Measurements from ENCODE around the gene MED13L.

The MED13L gene

GRCh38 chr12:116179384-116179783 is 98.1 kb downstream of the MED13L start:
- H3K4me3 ChIP-seq (ENCODE audit: insufficient read length, low read depth), result no peak overlapping the region
- no peaks in the 10 kb centered on the region for H3K4me1 ChIP-seq (ENCODE audit: insufficient read depth, insufficient read length)
- H3K27me3 ChIP-seq (ENCODE audit: insufficient read depth, insufficient read length), result no peaks in the 10 kb centered on the region
- TF ChIP-seq ZNF274 (IDR thresholded peaks at IDR 0.05; ENCODE audit: low read depth, low read length) (no peak), YY1 (IDR thresholded peaks at IDR 0.05; ENCODE audit: insufficient read depth, insufficient read length) (no peak), SUZ12 (IDR thresholded peaks at IDR 0.05; ENCODE audit: extremely low read depth, insufficient read depth, insufficient read length) (no peak)
- H3K9me3 ChIP-seq (ENCODE audit: insufficient read depth, low read length), result no peaks in the 10 kb centered on the region
- DNase-seq (ENCODE audit: low read depth, low spot score), result no peak
- no peak overlapping the region for H3K9ac ChIP-seq (ENCODE audit: insufficient read length, low read depth)
- H3K36me3 ChIP-seq (ENCODE audit: insufficient read depth, insufficient read length, low read length), result no peaks in the 10 kb centered on the region

GRCh38 chr12:116177017-116177416 is 100.5 kb downstream of the MED13L start:
- Histone ChIP-seq H3K9me3 (ENCODE audit: insufficient read depth, low read length) (no peaks in the 10 kb centered on the region), H3K36me3 (ENCODE audit: insufficient read depth, insufficient read length, low read length) (no peaks in the 10 kb centered on the region), H3K4me1 (ENCODE audit: insufficient read depth, insufficient read length) (no peaks in the 10 kb centered on the region), H3K4me3 (ENCODE audit: insufficient read length, low read depth) (no peak overlapping the region), H3K9ac (ENCODE audit: insufficient read length, low read depth) (no peak overlapping the region), H3K27me3 (ENCODE audit: insufficient read depth, insufficient read length) (no peaks in the 10 kb centered on the region)
- TF ChIP-seq ZNF274 (IDR thresholded peaks at IDR 0.05; ENCODE audit: low read depth, low read length) (no peak), SUZ12 (IDR thresholded peaks at IDR 0.05; ENCODE audit: extremely low read depth, insufficient read depth, insufficient read length) (no peak), YY1 (IDR thresholded peaks at IDR 0.05; ENCODE audit: insufficient read depth, insufficient read length) (no peak)
- DNase-seq (ENCODE audit: low read depth, low spot score), result no peak

- TF ChIP-seq SUZ12 (IDR thresholded peaks at IDR 0.05; ENCODE audit: extremely low read depth, insufficient read depth, insufficient read length) (no peak), YY1 (IDR thresholded peaks at IDR 0.05; ENCODE audit: insufficient read depth, insufficient read length) (no peak), ZNF274 (IDR thresholded peaks at IDR 0.05; ENCODE audit: low read depth, low read length) (no peak)
- Histone ChIP-seq H3K4me3 (ENCODE audit: insufficient read length, low read depth) (no peak overlapping the region), H3K4me1 (ENCODE audit: insufficient read depth, insufficient read length) (no peaks in the 10 kb centered on the region), H3K9ac (ENCODE audit: insufficient read length, low read depth) (no peak overlapping the region), H3K27me3 (ENCODE audit: insufficient read depth, insufficient read length) (no peaks in the 10 kb centered on the region), H3K36me3 (ENCODE audit: insufficient read depth, insufficient read length, low read length) (no peaks in the 10 kb centered on the region), H3K9me3 (ENCODE audit: insufficient read depth, low read length) (no peaks in the 10 kb centered on the region)
- DNase-seq (ENCODE audit: low read depth, low spot score), result no peak
Measured at GRCh38 chr12:116174904-116175303, 102.6 kb downstream of the MED13L start.

- H3K4me1 ChIP-seq (ENCODE audit: insufficient read depth, insufficient read length), result no peaks in the 10 kb centered on the region
- H3K27me3 ChIP-seq (ENCODE audit: insufficient read depth, insufficient read length), result no peaks in the 10 kb centered on the region
- H3K9me3 ChIP-seq (ENCODE audit: insufficient read depth, low read length), result no peaks in the 10 kb centered on the region
Measured at GRCh38 chr12:116174006-116174405, 103.5 kb downstream of the MED13L start.

GRCh38 chr12:116172224-116172849 is 105.2 kb downstream of the MED13L start:
- no peaks in the 10 kb centered on the region for H3K36me3 ChIP-seq (ENCODE audit: insufficient read depth, insufficient read length, low read length)
- no peaks in the 10 kb centered on the region for H3K27me3 ChIP-seq (ENCODE audit: insufficient read depth, insufficient read length)
- H3K4me1 ChIP-seq (ENCODE audit: insufficient read depth, insufficient read length), result no peaks in the 10 kb centered on the region
- H3K9ac ChIP-seq (ENCODE audit: insufficient read length, low read depth), result no peak overlapping the region
- no peaks in the 10 kb centered on the region for H3K9me3 ChIP-seq (ENCODE audit: insufficient read depth, low read length)
- no peak overlapping the region for H3K4me3 ChIP-seq (ENCODE audit: insufficient read length, low read depth)
- no peak for DNase-seq (ENCODE audit: low read depth, low spot score)
- no peak for TF ChIP-seq SUZ12 (IDR thresholded peaks at IDR 0.05; ENCODE audit: extremely low read depth, insufficient read depth, insufficient read length)
- no peak for TF ChIP-seq ZNF274 (IDR thresholded peaks at IDR 0.05; ENCODE audit: low read depth, low read length)
- no peak for TF ChIP-seq YY1 (IDR thresholded peaks at IDR 0.05; ENCODE audit: insufficient read depth, insufficient read length)

More at GRCh38 chr12:116174006-116174405, 103.5 kb downstream of the MED13L start:
- no peaks in the 10 kb centered on the region for H3K36me3 ChIP-seq (ENCODE audit: insufficient read depth, insufficient read length, low read length)
- H3K4me3 ChIP-seq (ENCODE audit: insufficient read length, low read depth), result no peak overlapping the region
- TF ChIP-seq YY1 (IDR thresholded peaks at IDR 0.05; ENCODE audit: insufficient read depth, insufficient read length) (no peak), ZNF274 (IDR thresholded peaks at IDR 0.05; ENCODE audit: low read depth, low read length) (no peak), SUZ12 (IDR thresholded peaks at IDR 0.05; ENCODE audit: extremely low read depth, insufficient read depth, insufficient read length) (no peak)
- no peak for DNase-seq (ENCODE audit: low read depth, low spot score)
- H3K9ac ChIP-seq (ENCODE audit: insufficient read length, low read depth), result no peak overlapping the region

- Histone ChIP-seq H3K36me3 (ENCODE audit: insufficient read depth, insufficient read length, low read length) (no peaks in the 10 kb centered on the region), H3K9ac (ENCODE audit: insufficient read length, low read depth) (no peak overlapping the region), H3K27me3 (ENCODE audit: insufficient read depth, insufficient read length) (no peaks in the 10 kb centered on the region), H3K4me1 (ENCODE audit: insufficient read depth, insufficient read length) (no peaks in the 10 kb centered on the region), H3K4me3 (ENCODE audit: insufficient read length, low read depth) (no peak overlapping the region), H3K9me3 (ENCODE audit: insufficient read depth, low read length) (no peaks in the 10 kb centered on the region)
- TF ChIP-seq ZNF274 (IDR thresholded peaks at IDR 0.05; ENCODE audit: low read depth, low read length) (no peak), SUZ12 (IDR thresholded peaks at IDR 0.05; ENCODE audit: extremely low read depth, insufficient read depth, insufficient read length) (no peak), YY1 (IDR thresholded peaks at IDR 0.05; ENCODE audit: insufficient read depth, insufficient read length) (no peak)
- no peak for DNase-seq (ENCODE audit: low read depth, low spot score)
Measured at GRCh38 chr12:116171549-116171948, 105.9 kb downstream of the MED13L start.

- Histone ChIP-seq H3K9ac (ENCODE audit: insufficient read length, low read depth) (no peak overlapping the region), H3K4me3 (ENCODE audit: insufficient read length, low read depth) (no peak overlapping the region), H3K27me3 (ENCODE audit: insufficient read depth, insufficient read length) (no peaks in the 10 kb centered on the region), H3K9me3 (ENCODE audit: insufficient read depth, low read length) (no peaks in the 10 kb centered on the region), H3K36me3 (ENCODE audit: insufficient read depth, insufficient read length, low read length) (no peaks in the 10 kb centered on the region), H3K4me1 (ENCODE audit: insufficient read depth, insufficient read length) (no peaks in the 10 kb centered on the region)
- no peak for TF ChIP-seq YY1 (IDR thresholded peaks at IDR 0.05; ENCODE audit: insufficient read depth, insufficient read length)
- no peak for TF ChIP-seq SUZ12 (IDR thresholded peaks at IDR 0.05; ENCODE audit: extremely low read depth, insufficient read depth, insufficient read length)
- TF ChIP-seq ZNF274 (IDR thresholded peaks at IDR 0.05; ENCODE audit: low read depth, low read length), result no peak
- DNase-seq (ENCODE audit: low read depth, low spot score), result no peak
Measured at GRCh38 chr12:116169071-116169470, 108.4 kb downstream of the MED13L start.

All from NT2/D1 (cell line).